GM21360 (cell line): ENCODE data around the gene NPTX1.

Experiments
- ATAC-seq: cut with Tn5 transposase; IDR thresholded peaks from one replicate; pipeline ENCODE4 v1.9.1; 2021; ENCODE audit warnings: mild to moderate bottlenecking, moderate library complexity; ENCODE audit not compliant: unreplicated experiment

Gene NPTX1

GRCh38 chr17:80481284-80482057 lies 5.1 kb upstream of the NPTX1 start:
- no peak for ATAC-seq

GRCh38 chr17:80480248-80480647 lies 3.8 kb upstream of the NPTX1 start:
- ATAC-seq = no peak

GRCh38 chr17:80479246-80479566 lies 2.8 kb upstream of the NPTX1 start:
- no peak for ATAC-seq

- ATAC-seq = no peak
Observed at GRCh38 chr17:80478487-80479245, 2.3 kb upstream of the NPTX1 start.

- no peak for ATAC-seq
Observed at GRCh38 chr17:80477647-80478478, 1.5 kb upstream of the NPTX1 start.

GRCh38 chr17:80476877-80477646 lies 655 bp upstream of the NPTX1 start:
- ATAC-seq = no peak

- no peak for ATAC-seq
Observed at GRCh38 chr17:80474961-80475909, 1.2 kb downstream of the NPTX1 start.

GRCh38 chr17:80474231-80474960 lies 2.0 kb downstream of the NPTX1 start:
- ATAC-seq = no peak

- no peak for ATAC-seq
Observed at GRCh38 chr17:80473701-80474100, 2.7 kb downstream of the NPTX1 start.

- ATAC-seq = no peak
Observed at GRCh38 chr17:80472996-80473395, 3.4 kb downstream of the NPTX1 start.

GRCh38 chr17:80471922-80472321 lies 4.5 kb downstream of the NPTX1 start:
- no peak for ATAC-seq

- no peak for ATAC-seq
Observed at GRCh38 chr17:80470603-80471002, 5.8 kb downstream of the NPTX1 start.

GRCh38 chr17:80469667-80470066 lies 6.7 kb downstream of the NPTX1 start:
- ATAC-seq = no peak

GRCh38 chr17:80468781-80469493 lies 7.5 kb downstream of the NPTX1 start:
- no peak for ATAC-seq

GRCh38 chr17:80468242-80468641 lies 8.2 kb downstream of the NPTX1 start:
- ATAC-seq = no peak

GRCh38 chr17:80466188-80466705 lies 10.2 kb downstream of the NPTX1 start:
- no peak for ATAC-seq

GRCh38 chr17:80465327-80465974 lies 11.0 kb downstream of the NPTX1 start:
- ATAC-seq = no peak

- ATAC-seq = no peak
Observed at GRCh38 chr17:80464486-80464885, 11.9 kb downstream of the NPTX1 start.
